Measurements from ENCODE around the gene POC1A.

DNA sequence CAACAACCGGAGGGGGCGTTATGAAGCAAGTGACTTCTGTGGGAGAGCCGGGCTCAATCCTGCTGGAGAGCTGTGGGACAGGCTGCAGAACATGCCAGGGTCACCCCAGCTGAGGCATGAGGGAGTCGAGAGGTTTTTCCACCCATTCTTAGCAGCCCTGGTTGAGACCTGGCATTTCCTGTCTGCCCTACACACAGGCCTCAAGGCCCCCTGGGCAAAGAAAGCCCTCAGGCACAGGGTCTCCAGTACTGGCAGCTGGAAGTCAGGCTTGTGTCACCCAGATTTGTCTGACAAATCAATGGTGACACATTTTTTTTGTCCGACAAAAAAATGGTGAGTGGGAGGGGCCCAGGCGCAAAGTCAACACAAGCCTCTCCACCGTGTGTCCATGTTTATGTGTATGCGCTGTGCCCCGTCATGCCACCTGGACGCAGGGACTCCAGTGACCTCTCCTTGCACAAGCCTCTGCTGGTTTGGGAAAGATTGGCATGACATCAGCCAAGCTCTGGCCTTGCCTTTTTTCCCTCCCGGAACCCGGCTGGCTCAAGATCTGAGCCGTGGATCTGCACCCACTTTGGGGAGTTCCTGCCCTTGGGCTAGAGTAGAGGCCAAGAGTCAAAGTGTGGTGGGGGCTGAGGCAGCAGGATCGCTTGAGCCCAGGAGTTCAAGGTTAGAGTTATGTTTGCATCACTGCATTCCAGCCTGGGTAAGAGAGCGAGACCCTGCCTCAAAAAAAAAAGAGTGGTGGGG is 22.9 kb upstream of the POC1A start:
- TF ChIP-seq ELF4 (IDR thresholded peaks at IDR 0.05): no peak
- no peak for TF ChIP-seq SP1 (IDR thresholded peaks at IDR 0.05)
- no peak for TF ChIP-seq NFRKB (IDR thresholded peaks at IDR 0.05)
- TF ChIP-seq FOXA1 (IDR thresholded peaks at IDR 0.05): no peak
- TF ChIP-seq FOXK2 (IDR thresholded peaks at IDR 0.05): no peak
- no peak for TF ChIP-seq TARDBP (IDR thresholded peaks at IDR 0.05)
- TF ChIP-seq ZNF384 (IDR thresholded peaks at IDR 0.05): no peak
- no peak for TF ChIP-seq SUZ12 (IDR thresholded peaks at IDR 0.05)
- TF ChIP-seq L3MBTL2 (conservative IDR thresholded peaks at IDR 0.05): no peak

All from HEK293T (cell line).